IPS DF 6.9 (cell line): ENCODE measurements around the gene ABHD17B.
A peak's percentile ranks its signal among the peaks of the same experiment; 100 is the strongest.

Experiments used
- DNase-seq: peaks from one replicate; pipeline ENCODE4 v3.0.0-alpha.2; 2013; ENCODE audit warnings: low read depth, low spot score
- H3K27ac ChIP-seq: one replicate; pipeline ENCODE4 v1.5.1; 2013; ENCODE audit warnings: low read length, control low read depth
- H3K27me3 ChIP-seq: 2 replicates; pipeline ENCODE4 v1.6.1; 2013; ENCODE audit warnings: mild to moderate bottlenecking, low read length; ENCODE audit not compliant: control insufficient read depth, insufficient read depth
- H3K36me3 ChIP-seq: 2 replicates; pipeline ENCODE4 v1.6.1; 2013; ENCODE audit warnings: low read length; ENCODE audit not compliant: control insufficient read depth, insufficient read depth
- H3K4me1 ChIP-seq: 2 replicates; pipeline ENCODE4 v1.6.1; 2013; ENCODE audit warnings: low read length; ENCODE audit not compliant: control insufficient read depth, insufficient read depth
- H3K4me3 ChIP-seq: 2 replicates; pipeline ENCODE4 v1.5.1; 2013; ENCODE audit warnings: mild to moderate bottlenecking, low read length
- H3K9me3 ChIP-seq: 2 replicates; pipeline ENCODE4 v1.6.1; 2013; ENCODE audit warnings: low read length, inconsistent platforms; ENCODE audit not compliant: control insufficient read depth, insufficient read depth
- WGBS: extraction: QIAGEN DNeasy Blood & Tissue Kit; methylation state at CpG from one replicate; pipeline ENCODE4 v1.1.7; 2013; ENCODE audit warnings: mixed read lengths, missing lambda C conversion rate; ENCODE audit not compliant: insufficient read length, insufficient coverage; 5-methylcytosine and 5-hydroxymethylcytosine counted together

The ABHD17B gene

GRCh38 chr9:71929791-71930440 is 18.9 kb upstream of the ABHD17B start:
- no peaks in the 10 kb centered on the region for H3K9me3 ChIP-seq
- no peak overlapping the region for H3K27ac ChIP-seq
- DNase-seq: no peak
- no CpG with 5 or more reads among the region's 2 CpGs for WGBS
- H3K4me3 ChIP-seq: no peak overlapping the region
- H3K4me1 ChIP-seq: no peaks in the 10 kb centered on the region
- no peaks in the 10 kb centered on the region; the same call in 1 of the 2 replicates for H3K36me3 ChIP-seq
- no peaks in the 10 kb centered on the region for H3K27me3 ChIP-seq

GRCh38 chr9:71929223-71929622 is 18.2 kb upstream of the ABHD17B start:
- no peaks in the 10 kb centered on the region for H3K9me3 ChIP-seq
- H3K27me3 ChIP-seq: no peaks in the 10 kb centered on the region
- WGBS: no CpG with 5 or more reads among the region's 2 CpGs

GRCh38 chr9:71928806-71929205 is 17.8 kb upstream of the ABHD17B start:
- H3K9me3 ChIP-seq: no peaks in the 10 kb centered on the region
- H3K4me3 ChIP-seq: no peak overlapping the region
- no peak overlapping the region for H3K27ac ChIP-seq
- no peak for DNase-seq
- H3K27me3 ChIP-seq: no peaks in the 10 kb centered on the region
- H3K4me1 ChIP-seq: no peaks in the 10 kb centered on the region
- no peaks in the 10 kb centered on the region; the same call in 1 of the 2 replicates for H3K36me3 ChIP-seq
- WGBS: no CpG with 5 or more reads among the region's 2 CpGs

More at GRCh38 chr9:71929223-71929622, 18.2 kb upstream of the ABHD17B start:
- no peak overlapping the region for H3K4me3 ChIP-seq
- DNase-seq: no peak
- no peaks in the 10 kb centered on the region; the same call in 1 of the 2 replicates for H3K36me3 ChIP-seq
- H3K4me1 ChIP-seq: no peaks in the 10 kb centered on the region
- H3K27ac ChIP-seq: no peak overlapping the region

GRCh38 chr9:71928376-71928775 is 17.4 kb upstream of the ABHD17B start:
- Histone ChIP-seq H3K36me3 (no peaks in the 10 kb centered on the region; the same call in 1 of the 2 replicates), H3K9me3 (no peaks in the 10 kb centered on the region), H3K4me1 (no peaks in the 10 kb centered on the region), H3K27ac (no peak overlapping the region), H3K4me3 (no peak overlapping the region), H3K27me3 (no peaks in the 10 kb centered on the region)
- no peak for DNase-seq
- no CpG with 5 or more reads among the region's 1 CpG for WGBS

GRCh38 chr9:71925834-71926233 is 14.8 kb upstream of the ABHD17B start:
- DNase-seq: no peak

GRCh38 chr9:71924576-71924975 is 13.6 kb upstream of the ABHD17B start:
- DNase-seq: no peak
- Histone ChIP-seq H3K4me1 (no peaks in the 10 kb centered on the region; the same call in 1 of the 2 replicates), H3K27me3 (no peaks in the 10 kb centered on the region), H3K27ac (no peak overlapping the region), H3K36me3 (no peaks in the 10 kb centered on the region), H3K4me3 (no peak overlapping the region), H3K9me3 (no peaks in the 10 kb centered on the region)

More at GRCh38 chr9:71925834-71926233, 14.8 kb upstream of the ABHD17B start:
- Histone ChIP-seq H3K9me3 (no peaks in the 10 kb centered on the region), H3K36me3 (no peaks in the 10 kb centered on the region), H3K4me3 (no peak overlapping the region), H3K27ac (no peak overlapping the region), H3K4me1 (no peaks in the 10 kb centered on the region), H3K27me3 (no peaks in the 10 kb centered on the region)

GRCh38 chr9:71921190-71921814 is 10.3 kb upstream of the ABHD17B start:
- no peaks in the 10 kb centered on the region for H3K27me3 ChIP-seq
- H3K4me1 ChIP-seq: no peaks in the 10 kb centered on the region; the same call in 1 of the 2 replicates
- peak; percentile 73 for DNase-seq
- H3K27ac ChIP-seq: no peak overlapping the region
- no peaks in the 10 kb centered on the region; the same call in 1 of the 2 replicates for H3K36me3 ChIP-seq
- no peak overlapping the region for H3K4me3 ChIP-seq
- H3K9me3 ChIP-seq: no peaks in the 10 kb centered on the region; the same call in 1 of the 2 replicates

GRCh38 chr9:71920456-71921189 is 9.6 kb upstream of the ABHD17B start:
- Histone ChIP-seq H3K9me3 (no peaks in the 10 kb centered on the region; the same call in 1 of the 2 replicates), H3K4me1 (no peaks in the 10 kb centered on the region; the same call in 1 of the 2 replicates), H3K27ac (peak overlapping the region; percentile 76), H3K36me3 (no peaks in the 10 kb centered on the region; the same call in 1 of the 2 replicates), H3K4me3 (no peak overlapping the region), H3K27me3 (no peaks in the 10 kb centered on the region)
- WGBS: no CpG with 5 or more reads among the region's 1 CpG
- no peak for DNase-seq

- Histone ChIP-seq H3K27ac (no peak overlapping the region), H3K27me3 (no peaks in the 10 kb centered on the region), H3K9me3 (no peaks in the 10 kb centered on the region; the same call in 1 of the 2 replicates), H3K36me3 (no peaks in the 10 kb centered on the region; the same call in 1 of the 2 replicates), H3K4me3 (no peak overlapping the region), H3K4me1 (no peaks in the 10 kb centered on the region; the same call in 1 of the 2 replicates)
- WGBS: no CpG with 5 or more reads among the region's 5 CpGs
- no peak for DNase-seq
Observed at GRCh38 chr9:71918419-71918818, 7.4 kb upstream of the ABHD17B start.

GRCh38 chr9:71916834-71917534 is 6.0 kb upstream of the ABHD17B start:
- DNase-seq: no peak
- Histone ChIP-seq H3K9me3 (no peaks in the 10 kb centered on the region; the same call in 1 of the 2 replicates), H3K4me3 (no peak overlapping the region), H3K4me1 (no peaks in the 10 kb centered on the region; the same call in 1 of the 2 replicates), H3K27me3 (no peaks in the 10 kb centered on the region), H3K27ac (no peak overlapping the region), H3K36me3 (no peaks in the 10 kb centered on the region; the same call in 1 of the 2 replicates)
